Esophagus (tissue), 2 donors: ENCODE measurements around the gene RNF4. TPM values are rescaled to one million over a fixed set of nuclear protein-coding genes. Genes with fewer than 3 reads are reported as not detected.
"Not testable (repeated sequence)": the region's sequence is repeated elsewhere in the genome, so short reads cannot be mapped to it uniquely, and the experiment has no call there.

ENCODE experiments used
- H3K27ac ChIP-seq, 2 donors: one replicate each; pipeline ENCODE4 v1.5.1; 2013; ENCODE audit warnings: low read depth in 2 of 2, mild to moderate bottlenecking in 2 of 2, inconsistent platforms in 1 of 2, low read length in 1 of 2, moderate library complexity in 1 of 2
- H3K27me3 ChIP-seq, 2 donors: one replicate each; pipeline ENCODE4 v1.6.1; 2013; ENCODE audit warnings: low read length in 2 of 2, control low read depth in 1 of 2, mild to moderate bottlenecking in 1 of 2; ENCODE audit not compliant: insufficient read depth in 2 of 2, control insufficient read depth in 1 of 2
- H3K36me3 ChIP-seq, 2 donors: one replicate each; pipeline ENCODE4 v1.6.1; 2013; ENCODE audit warnings: low read length in 1 of 2; ENCODE audit not compliant: control insufficient read depth in 2 of 2, insufficient read depth in 2 of 2
- H3K4me1 ChIP-seq, 2 donors: one replicate each; pipeline ENCODE4 v1.6.1; 2013; ENCODE audit warnings: low read length in 1 of 2; ENCODE audit not compliant: control insufficient read depth in 2 of 2, insufficient read depth in 2 of 2
- H3K4me3 ChIP-seq, 2 donors: one replicate each; pipeline ENCODE4 v1.5.1; 2013; ENCODE audit warnings: low read length in 2 of 2, mild to moderate bottlenecking in 2 of 2, low read depth in 1 of 2, moderate library complexity in 1 of 2
- H3K9me3 ChIP-seq, 2 donors: one replicate each; pipeline ENCODE4 v1.6.1; 2013; ENCODE audit warnings: mild to moderate bottlenecking in 2 of 2, low read depth in 1 of 2, low read length in 1 of 2, moderate library complexity in 1 of 2; ENCODE audit not compliant: control insufficient read depth in 2 of 2, insufficient read depth in 1 of 2
- WGBS, 2 donors: extraction: QIAGEN DNeasy Blood & Tissue Kit; methylation state at CpG; one replicate each; pipeline ENCODE4 v1.1.7; 2013; 5-methylcytosine and 5-hydroxymethylcytosine counted together
- polyA plus RNA-seq, 2 donors: library from polyadenylated mRNA; stranded (reverse); fragments of 200-250 nt; gene quantifications; one replicate each; pipeline ENCODE4 v1.2.3, GENCODE V29; 2013
- donor health status: healthy with polysubstance abuse.
- donor health status: Bipolar disorder and iron deficiency.

The RNF4 gene
- polyA plus RNA-seq, 2 donors = 14.3 to 18.3 TPM

DNA sequence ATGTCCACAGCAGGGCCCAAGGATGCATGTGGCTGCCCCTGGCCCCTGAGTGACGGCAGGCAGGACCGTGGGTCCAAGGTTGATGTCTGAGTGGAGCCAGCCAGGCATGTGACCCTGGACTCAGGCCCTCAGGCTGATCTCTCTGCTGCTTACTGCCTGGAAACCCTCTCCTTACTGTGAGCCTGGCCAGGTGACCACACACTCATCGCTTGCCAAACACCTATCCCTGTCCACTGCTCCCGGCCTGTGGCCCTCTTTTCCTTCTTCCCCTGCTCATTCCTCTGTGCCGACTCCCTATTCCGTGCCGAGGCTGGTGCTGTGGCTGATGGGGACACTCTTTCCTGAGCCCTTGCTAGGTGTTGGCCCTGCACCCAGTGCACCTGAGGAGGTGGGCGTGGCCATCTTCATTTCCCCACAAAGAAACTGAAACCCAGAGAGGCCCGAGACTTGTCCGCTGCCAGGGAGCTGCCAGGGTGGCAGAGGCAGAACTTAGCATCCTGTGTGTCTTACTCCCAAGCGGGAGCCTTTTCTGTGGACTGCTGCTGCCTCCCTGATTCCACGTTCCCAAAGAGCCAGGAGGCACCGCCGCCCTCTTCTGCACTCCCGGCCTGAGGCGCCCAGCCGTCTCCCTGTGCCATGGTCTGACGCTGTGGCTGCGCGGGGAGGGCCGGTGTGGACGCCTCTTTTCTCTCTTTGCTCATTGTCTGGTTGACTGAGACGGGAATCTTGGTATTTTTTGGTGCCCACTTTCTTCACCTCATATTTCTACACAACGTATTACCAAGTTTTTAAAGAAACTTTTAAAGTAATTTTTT lies 11.2 kb upstream of the RNF4 start:
- Histone ChIP-seq H3K36me3 (no peaks in the 10 kb centered on the region), H3K4me3 (no peak overlapping the region), H3K4me1 (peaks cover 0 to 9% of the 10 kb centered on the region in 2 donors), H3K27me3 (no peaks in the 10 kb centered on the region), H3K9me3 (no peaks in the 10 kb centered on the region), H3K27ac (no peak overlapping the region)
- 68 to 72% methylated on average over 24 of the region's 24 CpGs for WGBS, 2 donors

GRCh38 chr4:2458546-2459491 lies 10.1 kb upstream of the RNF4 start:
- Histone ChIP-seq H3K9me3 (no peaks in the 10 kb centered on the region), H3K4me1 (peaks cover 0 to 9% of the 10 kb centered on the region in 2 donors), H3K4me3 (no peak overlapping the region), H3K27ac (no peak overlapping the region), H3K36me3 (no peaks in the 10 kb centered on the region), H3K27me3 (no peaks in the 10 kb centered on the region)
- 81 to 82% methylated on average over 38 of the region's 38 CpGs for WGBS, 2 donors

DNA sequence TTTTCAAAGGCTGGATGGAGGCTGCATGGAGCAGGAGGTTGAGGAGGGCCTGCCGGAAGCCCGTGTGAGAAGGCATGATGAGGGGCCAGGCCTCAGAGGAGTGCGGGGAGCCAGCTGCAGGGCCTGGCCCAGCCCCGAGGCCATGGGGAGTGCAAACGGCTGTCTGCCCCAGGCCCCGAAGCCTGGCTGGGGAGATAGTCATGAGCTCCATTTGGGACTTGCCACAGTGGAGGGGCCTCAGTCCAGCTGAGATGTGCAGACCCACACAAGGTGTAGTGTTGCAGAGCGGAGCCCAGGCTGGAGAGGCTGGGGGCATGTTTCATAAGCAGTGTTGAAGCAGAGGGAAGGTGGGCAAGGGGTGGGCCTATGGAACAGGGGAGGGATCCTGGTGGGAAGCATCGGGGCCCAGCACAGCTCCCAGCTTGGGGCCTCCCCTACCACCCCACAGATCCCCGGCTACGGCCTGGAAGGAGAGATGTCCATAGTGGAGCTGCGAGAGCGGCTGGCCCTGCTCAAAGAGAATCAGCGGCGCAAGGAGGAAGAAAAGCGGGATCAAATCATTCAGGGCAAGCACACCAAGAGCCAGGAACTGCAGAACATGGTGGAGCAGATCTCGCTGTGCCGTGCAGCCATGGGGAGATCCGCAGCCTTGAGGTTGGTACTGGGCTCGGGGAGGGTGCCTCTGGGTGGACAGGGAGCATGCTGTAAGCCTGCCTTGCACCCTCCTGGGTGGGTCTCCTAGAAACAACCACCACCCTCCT lies 9.1 kb upstream of the RNF4 start:
- 93% methylated on average over 19 of the region's 19 CpGs for WGBS, 2 donors
- Histone ChIP-seq H3K4me1 (peaks cover 0 to 9% of the 10 kb centered on the region in 2 donors), H3K36me3 (no peaks in the 10 kb centered on the region), H3K27me3 (no peaks in the 10 kb centered on the region), H3K4me3 (no peak overlapping the region), H3K9me3 (no peaks in the 10 kb centered on the region), H3K27ac (no peak overlapping the region)

GRCh38 chr4:2461246-2461960 lies 7.5 kb upstream of the RNF4 start:
- no peaks in the 10 kb centered on the region for H3K36me3 ChIP-seq
- H3K4me3 ChIP-seq = no peak overlapping the region
- 85 to 91% methylated on average over 15 of the region's 15 CpGs for WGBS, 2 donors
- peaks cover 0 to 9% of the 10 kb centered on the region in 2 donors for H3K4me1 ChIP-seq
- H3K9me3 ChIP-seq = no peaks in the 10 kb centered on the region
- no peaks in the 10 kb centered on the region for H3K27me3 ChIP-seq
- H3K27ac ChIP-seq = no peak overlapping the region

- 6 to 10% methylated on average over 63 to 99 of the region's 99 CpGs for WGBS, 2 donors
Observed at GRCh38 chr4:2462218-2462991, 6.5 kb upstream of the RNF4 start.

GRCh38 chr4:2462992-2463762 lies 5.7 kb upstream of the RNF4 start:
- no peaks in the 10 kb centered on the region for H3K27me3 ChIP-seq
- H3K4me3 ChIP-seq = peak overlapping the region in 1 of 2 donors; percentile 49
- H3K9me3 ChIP-seq = no peaks in the 10 kb centered on the region
- peak overlapping the region in 1 of 2 donors; percentile 24 for H3K27ac ChIP-seq
- no peaks in the 10 kb centered on the region for H3K36me3 ChIP-seq
- 34 to 49% methylated on average over 27 to 35 of the region's 35 CpGs for WGBS, 2 donors
- peaks cover 0 to 9% of the 10 kb centered on the region in 2 donors for H3K4me1 ChIP-seq

More at GRCh38 chr4:2462218-2462991, 6.5 kb upstream of the RNF4 start:
- Histone ChIP-seq H3K4me1 (peaks cover 0 to 9% of the 10 kb centered on the region in 2 donors), H3K27me3 (no peaks in the 10 kb centered on the region), H3K36me3 (no peaks in the 10 kb centered on the region), H3K27ac (peak overlapping the region in 1 of 2 donors; percentile 24), H3K9me3 (no peaks in the 10 kb centered on the region), H3K4me3 (peak overlapping the region; percentile 49 to 52)

DNA sequence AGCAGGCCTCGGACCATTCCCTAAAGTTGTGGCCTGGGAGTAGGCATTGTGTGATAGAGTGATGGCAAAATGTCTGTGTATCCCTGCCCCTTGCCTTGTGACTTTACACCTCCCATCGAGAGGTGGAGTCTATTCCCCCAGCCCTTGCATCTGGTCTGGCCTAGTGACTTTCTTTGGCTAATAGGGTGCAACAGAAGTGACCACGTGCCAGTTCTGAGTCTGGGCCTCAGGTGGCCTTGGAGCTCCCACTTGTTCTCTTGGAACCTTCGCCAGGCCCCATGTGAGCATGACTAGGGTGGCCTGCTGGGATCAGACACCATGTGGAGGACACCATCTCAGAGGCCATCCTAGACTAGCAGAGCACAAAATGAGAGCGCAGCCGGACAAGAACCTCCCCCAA lies 3.9 kb upstream of the RNF4 start:
- 87 to 94% methylated on average over 6 of the region's 6 CpGs for WGBS, 2 donors
- Histone ChIP-seq H3K36me3 (no peaks in the 10 kb centered on the region), H3K27ac (no peak overlapping the region), H3K4me1 (peaks cover 0 to 4% of the 10 kb centered on the region in 2 donors), H3K27me3 (no peaks in the 10 kb centered on the region), H3K4me3 (no peak overlapping the region), H3K9me3 (peaks cover 0 to 2% of the 10 kb centered on the region in 2 donors)

DNA sequence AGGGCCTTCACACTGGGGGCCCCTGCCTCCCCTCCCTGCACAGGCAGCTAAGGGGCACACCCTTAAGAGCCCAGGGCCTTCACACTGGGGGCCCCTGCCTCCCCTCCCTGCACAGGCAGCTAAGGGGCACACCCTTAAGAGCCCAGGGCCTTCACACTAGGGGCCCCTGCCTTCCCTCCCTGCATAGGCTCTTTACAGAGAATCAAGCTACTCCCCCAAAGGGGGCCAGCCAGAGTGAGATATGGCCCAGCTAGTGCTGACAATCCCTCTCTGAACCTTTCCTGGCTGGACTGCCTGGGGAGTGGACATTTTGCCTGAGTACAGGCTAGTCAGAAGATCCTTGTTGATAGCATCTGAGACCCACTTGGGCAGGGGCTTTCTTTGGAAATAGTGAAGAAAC lies 3.4 kb upstream of the RNF4 start:
- H3K9me3 ChIP-seq, H3K4me3 ChIP-seq, H3K27ac ChIP-seq, H3K4me1 ChIP-seq, H3K36me3 ChIP-seq, H3K27me3 ChIP-seq: not testable (repeated sequence)
